ENCODE data around the gene HDGFL2.
"Not testable (repeated sequence)": the region's sequence is repeated elsewhere in the genome, so short reads cannot be mapped to it uniquely, and the experiment has no call there.

The HDGFL2 gene

GRCh38 chr19:4517451-4518057, 45.5 kb downstream of the HDGFL2 start:
- no peak for DNase-seq

DNA sequence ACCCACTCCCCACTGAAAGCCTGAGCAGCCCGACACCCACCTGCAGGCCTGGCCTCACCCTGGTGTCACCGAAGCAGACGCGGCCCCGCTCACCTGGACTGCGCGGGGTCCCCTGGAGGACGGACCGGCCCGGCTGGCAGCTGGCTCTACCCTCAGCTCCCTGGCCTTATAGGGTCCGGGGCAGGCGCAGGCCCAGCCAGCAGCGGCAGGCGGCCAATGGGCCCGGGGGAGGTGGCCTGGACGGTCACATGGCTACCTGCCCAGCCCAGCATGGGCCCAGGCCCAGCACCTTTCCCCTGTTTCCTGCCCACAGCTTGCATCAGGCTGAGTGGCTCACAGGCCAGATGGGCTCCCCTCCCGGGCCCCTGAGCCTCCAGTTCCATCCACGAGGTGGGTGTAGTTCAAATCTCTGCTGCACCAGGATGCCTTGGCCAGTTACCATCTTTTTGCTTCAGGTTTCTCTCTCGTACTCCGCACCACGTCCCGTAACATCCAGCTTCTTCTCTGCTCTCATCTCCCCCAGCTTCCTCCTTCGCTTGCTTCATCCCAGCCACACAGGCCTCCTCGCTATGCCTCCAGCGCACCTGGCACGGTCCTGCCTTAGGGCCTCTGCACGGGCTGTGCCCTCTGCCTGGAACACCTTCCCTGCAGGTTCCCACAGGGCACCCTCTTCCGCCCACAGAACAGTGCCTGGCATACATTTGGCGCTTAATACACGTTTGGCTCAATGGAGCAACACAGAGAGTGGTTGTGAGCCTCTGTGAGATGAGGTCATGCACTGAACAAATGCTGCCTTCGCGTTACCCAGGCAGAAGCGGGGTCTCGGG, 46.5 kb downstream of the HDGFL2 start, which contains the start of gene PLIN4:
TSS of gene PLIN4 (minus strand) at position 142 of the 827 bp plus-strand sequence. CDS start 214 bp downstream, outside the sequence.
- DNase-seq, result peak; percentile 56

GRCh38 chr19:4519172-4519496, 47.0 kb downstream of the HDGFL2 start:
- no peak for DNase-seq

DNA sequence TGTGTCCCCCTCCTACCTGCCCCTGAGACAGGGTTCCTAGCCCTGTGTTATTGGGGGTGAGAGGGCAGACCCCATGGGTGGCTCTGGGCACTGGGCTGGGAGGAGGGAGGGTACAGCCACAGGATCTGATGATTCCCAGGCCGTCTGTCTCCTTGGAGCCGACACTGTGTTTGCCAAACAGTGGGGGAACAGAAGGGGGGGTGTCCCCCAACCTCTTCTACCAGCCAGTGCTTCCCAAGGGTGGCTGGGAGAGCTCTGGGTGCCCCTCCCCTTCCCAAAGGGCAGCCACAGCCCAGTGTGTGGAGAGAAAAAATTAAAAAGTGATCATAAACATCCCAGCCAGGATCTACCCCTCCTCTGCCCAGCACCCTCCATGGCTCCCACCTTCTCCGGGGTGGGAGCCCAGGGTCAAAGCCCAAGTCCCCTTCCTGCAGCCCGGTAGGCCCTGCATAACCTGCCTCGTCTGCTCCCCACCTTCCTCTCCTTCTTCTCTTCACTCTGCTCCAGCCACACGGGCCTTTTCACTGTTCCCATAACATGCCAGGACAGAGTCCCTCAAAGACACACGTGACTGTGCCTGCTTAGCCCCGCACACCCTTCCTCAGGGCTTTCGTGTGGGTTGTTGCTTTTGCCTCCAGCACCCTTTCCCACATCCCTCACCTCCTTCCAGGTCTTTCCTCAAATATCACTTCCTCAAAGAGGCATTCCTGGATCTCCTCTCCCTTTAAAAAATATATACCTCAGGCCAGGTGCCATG, 47.6 kb downstream of the HDGFL2 start:
- DNase-seq, result peak; percentile 29

GRCh38 chr19:4521170-4521887, 49.2 kb downstream of the HDGFL2 start:
- no peak for DNase-seq

DNA sequence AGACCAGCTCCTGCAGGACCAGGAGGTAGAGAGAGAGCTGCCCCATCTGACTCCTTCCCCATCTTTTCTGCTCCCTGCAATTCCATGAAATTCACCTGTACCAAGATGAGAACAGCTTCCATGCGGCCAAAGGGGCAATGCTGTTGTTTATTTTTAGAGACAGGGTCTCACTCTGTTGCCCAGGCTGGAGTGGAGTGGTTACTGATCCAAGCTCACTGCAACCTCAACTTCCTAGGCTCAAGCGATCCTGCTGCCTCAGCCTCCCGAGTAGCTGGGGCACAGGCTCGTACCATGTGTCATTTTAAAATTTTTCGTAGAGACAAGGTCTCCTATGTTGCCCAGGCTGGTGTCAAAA, 49.8 kb downstream of the HDGFL2 start:
- DNase-seq, result no peak

DNA sequence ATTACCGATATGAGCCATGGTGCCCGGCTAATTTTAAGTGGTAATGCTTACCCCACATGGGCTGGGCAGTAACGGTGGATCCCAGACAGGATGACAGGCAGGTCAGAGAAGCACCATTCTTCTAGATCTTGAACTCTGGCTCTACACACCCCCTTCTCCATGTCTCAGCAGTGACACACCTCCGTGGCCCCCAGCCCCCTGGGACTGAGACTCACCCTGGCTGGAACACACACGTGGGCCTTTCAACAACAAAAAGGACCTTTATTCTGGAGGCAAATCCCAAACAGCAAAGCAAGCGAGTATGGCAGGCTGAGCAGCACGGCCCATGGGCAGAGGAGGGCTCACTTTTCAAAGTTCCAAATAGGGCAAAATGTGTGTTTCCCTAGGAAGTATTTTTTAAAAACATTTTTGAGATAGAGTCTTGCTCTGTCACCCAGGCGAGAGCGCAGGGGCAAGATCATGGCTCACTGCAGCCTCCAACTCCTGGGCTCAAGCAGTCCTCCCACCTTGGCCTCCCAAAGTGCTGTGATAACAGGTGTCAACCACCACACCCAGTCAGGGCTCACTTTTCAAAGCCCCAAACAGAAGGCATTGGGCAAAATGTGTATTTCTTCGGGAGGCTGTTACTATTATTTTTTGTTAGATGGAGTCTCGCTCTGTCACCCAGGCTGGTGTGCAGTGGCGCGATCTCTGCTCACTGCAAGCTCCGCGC, 50.4 kb downstream of the HDGFL2 start:
- DNase-seq, result no peak

DNA sequence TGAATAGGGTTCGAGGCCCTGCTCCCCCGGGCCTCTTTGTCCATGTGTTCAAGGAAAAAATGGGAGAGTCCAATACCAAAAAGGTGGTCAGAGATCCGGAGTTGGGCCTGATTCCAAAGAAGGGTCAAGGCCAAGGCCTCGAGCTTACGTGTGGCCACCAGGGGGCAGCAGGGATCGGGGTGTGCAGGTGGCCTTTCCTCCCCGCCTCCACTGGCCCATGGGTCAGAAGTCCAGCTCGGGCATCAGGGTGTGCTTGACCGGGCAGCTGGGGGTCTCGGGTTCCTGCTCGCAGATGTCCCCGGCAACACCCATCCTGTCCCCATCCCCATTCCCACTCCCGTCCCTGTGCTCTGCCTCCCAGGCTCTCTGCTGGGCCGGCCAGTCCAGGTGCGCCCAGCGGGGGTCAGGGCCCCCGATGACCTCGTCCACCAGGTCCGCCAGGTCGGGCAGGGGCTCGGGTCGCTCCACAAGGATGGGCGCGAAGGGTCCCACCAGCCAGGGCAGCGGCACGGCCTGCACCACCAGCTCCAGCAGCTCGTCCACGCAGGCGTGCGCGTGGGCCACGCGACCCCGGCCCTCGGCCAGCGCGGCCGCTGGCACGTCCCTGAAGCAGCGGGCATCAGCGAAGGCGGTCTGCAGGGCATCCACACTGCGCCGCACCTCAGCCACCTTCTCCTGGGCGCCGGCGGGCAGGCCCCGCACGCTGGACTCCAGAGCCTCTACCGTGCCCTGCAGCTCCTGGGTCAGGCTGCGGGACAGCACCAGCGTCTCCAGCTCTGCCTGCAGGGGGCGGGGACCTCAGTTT, 51.4 kb downstream of the HDGFL2 start:
- peak; percentile 61 for DNase-seq

GRCh38 chr19:4524808-4525562, 52.9 kb downstream of the HDGFL2 start:
- peak; percentile 55 for DNase-seq

- no peak for DNase-seq
Measured at GRCh38 chr19:4525563-4526002, 53.5 kb downstream of the HDGFL2 start.

- not testable (repeated sequence) for DNase-seq
Measured at GRCh38 chr19:4527377-4527776, 55.3 kb downstream of the HDGFL2 start.

DNA sequence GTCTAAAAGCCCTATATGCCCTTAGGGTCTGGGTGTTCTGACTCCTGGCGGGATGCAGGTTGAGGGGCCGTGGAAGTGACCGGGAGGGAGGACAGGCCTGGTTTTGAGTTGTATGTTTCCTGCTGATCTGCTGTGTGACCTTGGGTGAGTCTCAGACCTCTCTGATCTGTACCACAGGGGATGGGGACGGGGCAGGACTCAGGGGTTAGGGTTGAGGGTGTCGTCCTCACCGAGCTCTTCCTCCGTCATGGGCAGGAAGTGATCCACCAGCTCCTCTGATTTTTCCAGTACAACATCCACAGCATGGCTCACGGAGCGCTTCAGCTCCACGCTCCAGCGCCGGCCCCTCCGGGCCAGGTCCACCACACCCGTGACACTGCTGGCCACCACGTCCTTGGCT, 56.7 kb downstream of the HDGFL2 start:
- no peak for DNase-seq

- DNase-seq, result no peak
Measured at GRCh38 chr19:4529924-4530522, 57.9 kb downstream of the HDGFL2 start.

- DNase-seq, result peak; percentile 58
Measured at GRCh38 chr19:4531562-4532165, 59.6 kb downstream of the HDGFL2 start.

DNA sequence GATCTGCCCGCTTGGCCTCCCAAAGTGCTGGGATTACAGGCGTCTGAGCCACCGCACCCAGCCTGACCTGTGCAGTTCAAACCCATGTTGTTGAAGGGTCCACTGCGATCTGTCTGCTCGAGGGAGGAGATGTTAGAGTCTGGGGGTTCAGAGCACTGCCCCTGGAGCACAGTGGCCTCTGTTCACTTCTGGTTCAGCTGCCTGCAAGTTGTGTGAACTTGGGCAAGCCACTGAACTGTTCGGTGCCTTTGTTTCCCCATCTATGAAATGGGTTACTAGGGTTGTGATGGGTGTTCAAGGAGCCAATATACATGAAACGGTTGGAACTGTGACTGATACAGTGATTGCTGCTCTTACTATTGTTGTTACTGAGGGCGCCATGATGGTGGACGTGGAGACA, 61.2 kb downstream of the HDGFL2 start:
- peak; percentile 37 for DNase-seq

- DNase-seq, result peak; percentile 39
Measured at GRCh38 chr19:4533835-4534424, 61.8 kb downstream of the HDGFL2 start.

DNA sequence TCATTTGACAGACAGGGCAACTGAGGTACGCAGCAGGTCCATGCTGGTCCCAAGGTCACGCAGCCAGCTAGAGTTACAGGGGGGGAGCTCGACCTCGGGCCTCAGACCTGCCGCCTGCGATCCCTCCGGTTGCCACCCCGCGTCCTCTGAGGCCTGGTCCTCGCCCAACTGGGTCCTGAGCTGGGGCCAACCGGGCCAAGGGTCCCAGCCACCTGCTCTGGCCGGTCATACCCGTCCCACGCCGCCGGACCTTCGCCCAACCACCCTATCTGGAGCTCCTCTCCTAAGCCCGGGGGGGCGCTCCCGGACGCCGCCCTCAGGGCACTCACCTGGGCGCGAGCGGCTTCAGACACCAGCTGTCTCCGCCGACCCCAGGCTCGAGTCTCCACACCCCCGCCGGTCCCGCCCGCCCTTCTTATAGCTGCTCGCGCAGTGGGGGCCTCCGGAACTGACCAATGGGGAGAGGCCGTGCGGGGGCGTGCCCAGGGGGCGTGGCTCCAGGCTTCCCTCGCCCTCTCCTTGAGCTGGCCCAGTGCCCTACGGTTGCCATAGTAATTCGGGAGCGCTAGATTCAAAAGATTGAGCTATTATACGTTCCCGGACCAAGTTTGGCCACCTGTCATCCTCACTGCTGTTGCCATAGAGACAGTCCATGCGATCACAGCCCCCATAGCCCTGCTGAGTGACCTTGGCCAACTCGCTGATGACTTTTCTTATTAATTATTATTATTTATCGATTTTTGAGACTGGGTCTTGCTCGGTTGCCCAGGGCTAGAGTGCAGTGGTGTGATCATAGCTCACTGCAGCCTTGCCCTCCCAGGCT, 63.0 kb downstream of the HDGFL2 start, which contains the start of gene PLIN5:
TSS of gene PLIN5 (minus strand) at position 389 of the 823 bp plus-strand sequence. CDS start 1,150 bp downstream, outside the sequence.
- DNase-seq, result peak; percentile 93

DNA sequence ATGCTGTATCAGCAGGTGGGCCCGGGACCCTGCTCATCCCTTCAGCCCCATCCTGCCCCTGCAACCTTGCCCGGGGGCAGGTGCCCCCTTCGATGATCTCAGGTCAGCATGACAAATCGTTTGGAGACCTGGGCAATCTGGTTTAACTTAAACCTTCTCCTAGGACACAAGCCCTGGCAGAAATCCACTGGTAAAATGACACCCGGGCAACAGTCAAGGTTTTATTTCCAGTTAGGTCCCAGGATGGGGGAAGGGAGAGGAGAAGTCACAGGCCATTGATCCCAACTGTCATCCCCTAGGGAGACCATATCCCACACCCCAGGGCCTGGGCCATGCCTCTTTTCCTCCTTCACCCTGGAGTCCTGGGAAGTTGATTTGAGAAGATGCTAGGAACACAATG, 64.7 kb downstream of the HDGFL2 start:
- no peak for DNase-seq

Measured in DMS53 (cell line).